Caco-2 (cell line): ENCODE data around the gene RPP30. TPM values are rescaled to one million over a fixed set of nuclear protein-coding genes. Genes with fewer than 3 reads are reported as not detected.

ENCODE experiments used
- BruUV-seq: library from RNA; stranded (reverse); fragments of 400-500 nt; replicated peaks from 2 replicates; lab custom pipeline; 2021; lab: Mats Ljungman, UMichigan
- CTCF ChIA-PET: fragments of 300-600 bp; sonication (Branson Sonifier 250); formaldehyde crosslinking; loops from one replicate; lab custom pipeline; 2022; ENCODE audit warnings: antibody characterized with exemption; lab: Charles Lee
- POLR2A ChIA-PET: fragments of 300-600 bp; sonication (Branson Sonifier 250); formaldehyde crosslinking; loops from one replicate; lab custom pipeline; 2022; ENCODE audit warnings: antibody characterized with exemption; lab: Charles Lee
- DNase-seq, 2 experiments: peaks; one replicate each; pipeline versions ENCODE4 v3.0.0 to v3.0.0-alpha.2; 2020 to 2022
- H3K27me3 ChIP-seq: replicated peaks from 2 replicates; pipeline ENCODE4 v1.6.0; 2011; ENCODE audit warnings: low read length; ENCODE audit not compliant: control insufficient read depth, insufficient read depth
- H3K36me3 ChIP-seq: 2 replicates; pipeline ENCODE4 v1.5.1; 2011; ENCODE audit warnings: low read length; ENCODE audit not compliant: control insufficient read depth, insufficient read depth
- H3K4me1 ChIP-seq: fragments of 250-450 bp; sonication (Bioruptor Pico); 2 replicates; pipeline ENCODE4 v1.5.1; 2020; ENCODE audit warnings: mild to moderate bottlenecking
- H3K4me3 ChIP-seq: 2 replicates; pipeline ENCODE4 v1.5.1; 2011; ENCODE audit warnings: low read depth, mild to moderate bottlenecking, control low read depth, low read length
- H3K9me3 ChIP-seq: fragments of 250-450 bp; sonication (Bioruptor Pico); 2 replicates; pipeline ENCODE4 v1.5.1; 2020; ENCODE audit warnings: mild to moderate bottlenecking, moderate library complexity
- H3K27ac Mint-ChIP-seq: one replicate; pipeline ENCODE4 v1.8.0; 2022; ENCODE audit warnings: mixed read lengths; ENCODE audit not compliant: unreplicated experiment
- H3K27me3 Mint-ChIP-seq: one replicate; pipeline ENCODE4 v1.8.0; 2022; ENCODE audit warnings: mixed read lengths; ENCODE audit not compliant: insufficient read depth, unreplicated experiment
- H3K36me3 Mint-ChIP-seq: one replicate; pipeline ENCODE4 v1.8.0; 2022; ENCODE audit warnings: mild to moderate bottlenecking, mixed read lengths; ENCODE audit not compliant: insufficient read depth, unreplicated experiment
- H3K4me1 Mint-ChIP-seq: one replicate; pipeline ENCODE4 v1.8.0; 2022; ENCODE audit warnings: low read depth, mixed read lengths; ENCODE audit not compliant: unreplicated experiment
- H3K4me3 Mint-ChIP-seq: one replicate; pipeline ENCODE4 v1.8.0; 2022; ENCODE audit warnings: mild to moderate bottlenecking, moderate library complexity, mixed read lengths; ENCODE audit not compliant: unreplicated experiment
- H3K9me3 Mint-ChIP-seq: one replicate; pipeline ENCODE4 v1.8.0; 2022; ENCODE audit warnings: mixed read lengths; ENCODE audit not compliant: unreplicated experiment
- intact Hi-C: fragments of 100-400 bp; cut with micrococcal nuclease; formaldehyde crosslinking; loops from one replicate; pipeline ENCODE4 v1.10.0; 2022; ENCODE audit not compliant: unreplicated experiment
- total RNA-seq: library from RNA; stranded (reverse); gene quantifications from 2 replicates; pipeline ENCODE4 v1.2.3, GENCODE V29; 2022
- TF ChIP-seq, protein P1 (sequence below), 2 experiments: fragments of 200-600 bp in 1 of 2; IDR thresholded peaks; 1 replicate in 1 of 2; 2 replicates in 1 of 2; pipeline versions ENCODE4 v1.5.1 to v1.8.0; 2011 to 2022; ENCODE audit warnings: antibody characterized with exemption in 1 of 2, control low read depth in 1 of 2, inconsistent platforms in 1 of 2, low read depth in 1 of 2, low read length in 1 of 2, mild to moderate bottlenecking in 1 of 2, moderate library complexity in 1 of 2; ENCODE audit not compliant: insufficient read depth in 1 of 2, severe bottlenecking in 1 of 2, unreplicated experiment in 1 of 2

RPP30 gene
- total RNA-seq, 1 experiment from 2014 or later, result 67.6 TPM

DNA sequence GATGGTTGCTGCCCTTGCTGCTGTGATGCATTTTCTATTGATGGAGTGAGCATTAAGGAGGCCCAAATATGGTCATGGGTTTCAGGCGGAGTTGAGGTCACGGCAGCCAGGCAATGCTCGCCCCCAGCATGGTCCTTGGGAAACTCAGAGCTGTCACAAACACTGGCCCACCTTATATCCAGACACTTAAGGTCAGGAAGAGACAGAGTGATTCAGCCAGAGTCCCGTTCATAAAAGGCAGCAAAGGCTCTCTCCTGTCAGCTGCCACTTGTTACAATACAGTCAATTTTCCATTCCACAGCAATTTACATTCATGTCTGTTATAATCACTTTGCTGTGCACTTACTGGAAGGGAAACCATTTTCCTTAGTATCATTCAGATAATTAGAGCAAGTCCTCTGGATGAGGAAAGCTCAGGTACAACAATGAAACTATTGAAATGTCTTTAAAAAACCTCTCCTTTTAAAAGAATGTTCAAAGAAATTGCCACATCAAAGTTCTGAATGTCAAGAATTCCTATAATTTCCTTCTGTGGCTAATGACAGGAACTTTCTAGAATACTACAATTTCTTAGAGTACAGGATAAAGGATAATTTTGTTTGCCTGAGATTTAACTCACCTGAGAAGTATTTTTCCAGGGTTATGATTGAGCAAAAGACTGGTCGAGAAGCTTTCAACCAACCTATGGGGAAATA lies 64.0 kb downstream of the RPP30 start:
- Mint-ChIP-seq H3K27ac (peak overlapping the region; percentile 37), H3K4me1 (peaks cover 55% of the 10 kb centered on the region), H3K4me3 (no peak overlapping the region), H3K27me3 (no peaks in the 10 kb centered on the region), H3K36me3 (peaks cover 5% of the 10 kb centered on the region), H3K9me3 (peaks cover 9% of the 10 kb centered on the region)
- CTCF ChIA-PET, result no interaction called here
- BruUV-seq, result no TSS peak
- no peaks in the 10 kb centered on the region for H3K9me3 ChIP-seq
- no peak for DNase-seq
- POLR2A ChIA-PET, result interaction anchor here (0.6 to 1.3 kb wide), 2 partner anchors 15 to 24 kb away, joined by 4 to 5 read pairs; partner anchors contain the start of gene ANKRD1
- TF ChIP-seq, protein P1, sequence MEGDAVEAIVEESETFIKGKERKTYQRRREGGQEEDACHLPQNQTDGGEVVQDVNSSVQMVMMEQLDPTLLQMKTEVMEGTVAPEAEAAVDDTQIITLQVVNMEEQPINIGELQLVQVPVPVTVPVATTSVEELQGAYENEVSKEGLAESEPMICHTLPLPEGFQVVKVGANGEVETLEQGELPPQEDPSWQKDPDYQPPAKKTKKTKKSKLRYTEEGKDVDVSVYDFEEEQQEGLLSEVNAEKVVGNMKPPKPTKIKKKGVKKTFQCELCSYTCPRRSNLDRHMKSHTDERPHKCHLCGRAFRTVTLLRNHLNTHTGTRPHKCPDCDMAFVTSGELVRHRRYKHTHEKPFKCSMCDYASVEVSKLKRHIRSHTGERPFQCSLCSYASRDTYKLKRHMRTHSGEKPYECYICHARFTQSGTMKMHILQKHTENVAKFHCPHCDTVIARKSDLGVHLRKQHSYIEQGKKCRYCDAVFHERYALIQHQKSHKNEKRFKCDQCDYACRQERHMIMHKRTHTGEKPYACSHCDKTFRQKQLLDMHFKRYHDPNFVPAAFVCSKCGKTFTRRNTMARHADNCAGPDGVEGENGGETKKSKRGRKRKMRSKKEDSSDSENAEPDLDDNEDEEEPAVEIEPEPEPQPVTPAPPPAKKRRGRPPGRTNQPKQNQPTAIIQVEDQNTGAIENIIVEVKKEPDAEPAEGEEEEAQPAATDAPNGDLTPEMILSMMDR (IDR thresholded peaks at IDR 0.05; ENCODE audit: insufficient read depth in 1 of 2, low read depth in 1 of 2, low read length in 1 of 2, severe bottlenecking in 1 of 2, unreplicated experiment in 1 of 2), result no peak
- H3K27me3 ChIP-seq, result no peaks in the 10 kb centered on the region
- H3K4me1 ChIP-seq, result peaks cover 66% of the 10 kb centered on the region
- no peaks in the 10 kb centered on the region for H3K36me3 ChIP-seq
- intact Hi-C loops, result loop anchor here (2.0 kb wide), 1 partner anchor 15 kb away; the partner anchor contains the start of gene ANKRD1
- no peak overlapping the region for H3K4me3 ChIP-seq

DNA sequence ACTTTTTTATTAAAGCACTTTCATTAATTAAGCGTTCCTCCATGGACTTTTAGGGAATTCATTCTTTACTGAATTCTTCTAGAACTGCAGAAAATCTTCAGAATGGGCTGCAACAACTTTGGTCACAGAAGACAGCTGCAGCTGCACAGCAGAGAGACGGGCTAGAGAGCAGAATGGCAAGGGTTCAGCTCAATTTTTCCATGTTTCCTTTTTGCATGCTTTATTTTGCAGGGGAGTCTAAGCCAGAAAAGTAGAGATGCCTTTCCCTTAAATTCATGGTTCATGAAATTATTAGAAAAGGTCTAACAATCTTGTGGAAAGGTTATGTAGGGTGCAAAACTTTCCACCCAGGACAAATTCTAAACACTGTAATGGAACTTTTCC lies 64.5 kb downstream of the RPP30 start:
- no TSS peak for BruUV-seq
- no peaks in the 10 kb centered on the region for H3K9me3 ChIP-seq
- TF ChIP-seq, protein P1 (IDR thresholded peaks at IDR 0.05; ENCODE audit: insufficient read depth in 1 of 2, low read depth in 1 of 2, low read length in 1 of 2, severe bottlenecking in 1 of 2, unreplicated experiment in 1 of 2), result no peak
- H3K4me3 ChIP-seq, result no peak overlapping the region
- H3K4me1 Mint-ChIP-seq, result peaks cover 50% of the 10 kb centered on the region
- no peaks in the 10 kb centered on the region for H3K27me3 Mint-ChIP-seq
- no peak for DNase-seq
- peaks cover 9% of the 10 kb centered on the region for H3K9me3 Mint-ChIP-seq
- no peak overlapping the region for H3K4me3 Mint-ChIP-seq
- peaks cover 63% of the 10 kb centered on the region for H3K4me1 ChIP-seq
- peaks cover 5% of the 10 kb centered on the region for H3K36me3 Mint-ChIP-seq
- ChIA-PET POLR2A (interaction anchor here (0.6 to 1.3 kb wide), 2 partner anchors 15 to 25 kb away, joined by 4 to 5 read pairs; partner anchors contain the start of gene ANKRD1), CTCF (no interaction called here)
- no peaks in the 10 kb centered on the region for H3K27me3 ChIP-seq
- H3K27ac Mint-ChIP-seq, result peak overlapping the region; percentile 20
- intact Hi-C loops, result loop anchor here (2.0 kb wide), 1 partner anchor 15 kb away; the partner anchor contains the start of gene ANKRD1
- H3K36me3 ChIP-seq, result no peaks in the 10 kb centered on the region

DNA sequence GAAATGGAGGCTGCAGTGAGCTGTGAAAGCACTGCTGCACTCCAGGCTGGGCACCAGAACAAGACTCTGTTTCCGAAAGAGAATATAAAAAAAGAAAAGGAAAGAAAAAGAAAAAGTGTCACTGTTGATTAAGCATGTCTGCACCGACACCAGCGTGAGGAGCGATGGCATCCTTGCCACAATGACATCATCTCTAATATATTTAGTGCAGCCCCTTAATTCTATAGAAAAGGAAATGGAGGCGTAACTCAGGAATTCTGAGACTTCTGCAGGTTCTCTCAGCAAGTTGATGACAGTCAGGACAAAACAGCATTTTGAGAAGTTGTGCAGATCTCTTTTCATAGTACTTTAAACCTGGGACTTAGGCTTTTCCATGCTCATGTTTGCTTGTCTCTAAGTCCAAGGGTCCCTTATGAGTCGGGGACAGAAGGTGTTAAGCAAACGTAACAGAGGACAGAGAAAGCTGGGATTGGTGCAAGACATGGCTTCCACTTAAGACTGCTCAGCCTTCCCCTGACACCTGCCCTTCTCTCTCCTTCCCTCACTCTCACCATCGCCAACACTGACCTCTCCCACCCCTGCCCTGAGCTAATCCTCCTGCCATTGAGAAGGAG lies 66.0 kb downstream of the RPP30 start:
- Mint-ChIP-seq H3K27me3 (no peaks in the 10 kb centered on the region), H3K9me3 (peaks cover 9% of the 10 kb centered on the region), H3K36me3 (no peaks in the 10 kb centered on the region), H3K4me1 (peaks cover 36% of the 10 kb centered on the region), H3K27ac (no peak overlapping the region), H3K4me3 (no peak overlapping the region)
- intact Hi-C loops, result loop anchor here (2.0 kb wide), 1 partner anchor 17 kb away; the partner anchor contains the start of gene ANKRD1
- Histone ChIP-seq H3K36me3 (no peaks in the 10 kb centered on the region), H3K4me1 (peaks cover 48% of the 10 kb centered on the region), H3K27me3 (no peaks in the 10 kb centered on the region), H3K4me3 (no peak overlapping the region), H3K9me3 (no peaks in the 10 kb centered on the region)
- ChIA-PET POLR2A (no interaction called here), CTCF (no interaction called here)
- no peak for DNase-seq
- BruUV-seq, result no TSS peak
- TF ChIP-seq, protein P1 (IDR thresholded peaks at IDR 0.05; ENCODE audit: insufficient read depth in 1 of 2, low read depth in 1 of 2, low read length in 1 of 2, severe bottlenecking in 1 of 2, unreplicated experiment in 1 of 2), result no peak
